Neural cell (in vitro differentiated cells): ENCODE data around the gene SSBP2. TPM values are rescaled to one million over a fixed set of nuclear protein-coding genes. Genes with fewer than 3 reads are reported as not detected.

Source experiments
- H2AFZ ChIP-seq: fragments of 200-600, 300-800 bp; sonication (generic), shearing (Covaris generic); 2 replicates; pipeline ENCODE4 v1.6.0; 2014; ENCODE audit warnings: low read depth, mild to moderate bottlenecking, antibody characterized with exemption, low read length, moderate library complexity
- H3F3A ChIP-seq: fragments of 200-600 bp; shearing (Covaris generic); 2 replicates; pipeline ENCODE4 v1.6.1; 2016; ENCODE audit warnings: mild to moderate bottlenecking, moderate library complexity, mixed read lengths, antibody characterized with exemption, low read length; ENCODE audit not compliant: insufficient read depth, poor library complexity, severe bottlenecking
- H3K27ac ChIP-seq: fragments of 200-600, 300-800 bp; sonication (generic), shearing (Covaris generic); 2 replicates; pipeline ENCODE4 v1.5.1; 2014; ENCODE audit warnings: mild to moderate bottlenecking, low read length, moderate library complexity
- H3K27me3 ChIP-seq: fragments of 300-800, 200-600 bp; sonication (generic), shearing (Covaris generic); 2 replicates; pipeline ENCODE4 v1.6.0; 2014; ENCODE audit warnings: mild to moderate bottlenecking, low read depth, low read length, moderate library complexity; ENCODE audit not compliant: insufficient read depth
- H3K36me3 ChIP-seq: fragments of 300-800, 200-600 bp; sonication (generic), shearing (Covaris generic); 2 replicates; pipeline ENCODE4 v1.5.1; 2014; ENCODE audit warnings: mild to moderate bottlenecking, antibody characterized with exemption, low read length, moderate library complexity; ENCODE audit not compliant: insufficient read depth
- H3K4me2 ChIP-seq: fragments of 300-800, 200-600 bp; sonication (generic), shearing (Covaris generic); 2 replicates; pipeline ENCODE4 v1.6.0; 2014; ENCODE audit warnings: mild to moderate bottlenecking, low read length
- H3K4me3 ChIP-seq: fragments of 300-800, 200-600 bp; sonication (generic), shearing (Covaris generic); 2 replicates; pipeline ENCODE4 v1.5.1; 2014; ENCODE audit warnings: mild to moderate bottlenecking, low read length, moderate library complexity
- H3K79me2 ChIP-seq: fragments of 200-600 bp; shearing (Covaris generic); replicated peaks from 2 replicates; pipeline ENCODE4 v1.6.0; 2014; ENCODE audit warnings: mild to moderate bottlenecking, low read length, moderate library complexity; ENCODE audit not compliant: insufficient read depth
- H3K9ac ChIP-seq: fragments of 300-800, 200-600 bp; sonication (generic), shearing (Covaris generic); 2 replicates; pipeline ENCODE4 v1.6.1; 2016; ENCODE audit warnings: mild to moderate bottlenecking, low read length, mixed read lengths
- H3K9me2 ChIP-seq: fragments of 200-600 bp; shearing (Covaris generic); 2 replicates; pipeline ENCODE4 v1.6.1; 2016; ENCODE audit warnings: mild to moderate bottlenecking, low read length, mixed read lengths; ENCODE audit not compliant: insufficient read depth
- H3K9me3 ChIP-seq: fragments of 200-600, 300-800 bp; sonication (generic), shearing (Covaris generic); 2 replicates; pipeline ENCODE4 v1.6.1; 2016; ENCODE audit warnings: mild to moderate bottlenecking, mixed run types, low read length, moderate library complexity, mixed read lengths
- H4K20me1 ChIP-seq: fragments of 200-600 bp; shearing (Covaris generic); 2 replicates; pipeline ENCODE4 v1.6.1; 2016; ENCODE audit warnings: mild to moderate bottlenecking, mixed run types; ENCODE audit not compliant: insufficient read depth
- EZH2 ChIP-seq: fragments of 200-600, 300-800 bp; shearing (Covaris generic), sonication (generic); IDR thresholded peaks from 2 replicates; pipeline ENCODE4 v1.6.1; 2014; ENCODE audit warnings: antibody characterized with exemption, low read length, borderline replicate concordance, mild to moderate bottlenecking; ENCODE audit not compliant: insufficient read depth, poor library complexity, severe bottlenecking
- MXI1 ChIP-seq: fragments of 450-650 bp; conservative IDR thresholded peaks from 2 replicates; pipeline ENCODE4 v1.6.1; 2014; ENCODE audit warnings: antibody characterized with exemption, mild to moderate bottlenecking; ENCODE audit not compliant: poor library complexity, severe bottlenecking
- POLR2AphosphoS5 ChIP-seq: IDR thresholded peaks from 2 replicates; pipeline ENCODE4 v1.6.1; 2012
- RAD21 ChIP-seq: fragments of 450-650 bp; conservative IDR thresholded peaks from 2 replicates; pipeline ENCODE4 v1.6.1; 2014; ENCODE audit warnings: antibody characterized with exemption, mild to moderate bottlenecking, moderate library complexity
- REST ChIP-seq: IDR thresholded peaks from 2 replicates; pipeline ENCODE4 v1.6.1; 2012; ENCODE audit warnings: borderline replicate concordance
- SMC3 ChIP-seq: fragments of 450-650 bp; conservative IDR thresholded peaks from 2 replicates; pipeline ENCODE4 v1.6.1; 2014; ENCODE audit warnings: antibody characterized with exemption, mild to moderate bottlenecking, moderate library complexity; ENCODE audit not compliant: poor library complexity
- TAF1 ChIP-seq: IDR thresholded peaks from 2 replicates; pipeline ENCODE4 v1.6.1; 2012; ENCODE audit warnings: low read depth
- polyA plus RNA-seq: library from polyadenylated mRNA; depleted of rRNA; stranded (reverse); fragments of >200 nt; gene quantifications from 2 replicates; pipeline ENCODE4 v1.2.3, GENCODE V29; 2014
- TF ChIP-seq, protein P1 (sequence below): fragments of 450-650 bp; IDR thresholded peaks from 2 replicates; pipeline ENCODE4 v1.5.1; 2014; ENCODE audit warnings: antibody characterized with exemption, mild to moderate bottlenecking, moderate library complexity; ENCODE audit not compliant: poor library complexity, severe bottlenecking

The SSBP2 gene
- polyA plus RNA-seq, 1 donor from 2014 or later = 128 TPM

- no peaks in the 10 kb centered on the region for H3K9me2 ChIP-seq
- no peaks in the 10 kb centered on the region for H3K9me3 ChIP-seq
- no peak overlapping the region for H2AFZ ChIP-seq
- H3K79me2 ChIP-seq = no peaks in the 10 kb centered on the region
- H3K4me3 ChIP-seq = peak overlapping the region; percentile 21
- peak overlapping the region; percentile 23 for H3K27ac ChIP-seq
- H3K9ac ChIP-seq = no peak overlapping the region
- H4K20me1 ChIP-seq = no peaks in the 10 kb centered on the region
- no peaks in the 10 kb centered on the region for H3K36me3 ChIP-seq
- H3K4me2 ChIP-seq = no peak overlapping the region
- TF ChIP-seq RAD21 (no peak), TAF1 (no peak), POLR2AphosphoS5 (no peak), MXI1 (no peak)
- TF ChIP-seq, protein P1, sequence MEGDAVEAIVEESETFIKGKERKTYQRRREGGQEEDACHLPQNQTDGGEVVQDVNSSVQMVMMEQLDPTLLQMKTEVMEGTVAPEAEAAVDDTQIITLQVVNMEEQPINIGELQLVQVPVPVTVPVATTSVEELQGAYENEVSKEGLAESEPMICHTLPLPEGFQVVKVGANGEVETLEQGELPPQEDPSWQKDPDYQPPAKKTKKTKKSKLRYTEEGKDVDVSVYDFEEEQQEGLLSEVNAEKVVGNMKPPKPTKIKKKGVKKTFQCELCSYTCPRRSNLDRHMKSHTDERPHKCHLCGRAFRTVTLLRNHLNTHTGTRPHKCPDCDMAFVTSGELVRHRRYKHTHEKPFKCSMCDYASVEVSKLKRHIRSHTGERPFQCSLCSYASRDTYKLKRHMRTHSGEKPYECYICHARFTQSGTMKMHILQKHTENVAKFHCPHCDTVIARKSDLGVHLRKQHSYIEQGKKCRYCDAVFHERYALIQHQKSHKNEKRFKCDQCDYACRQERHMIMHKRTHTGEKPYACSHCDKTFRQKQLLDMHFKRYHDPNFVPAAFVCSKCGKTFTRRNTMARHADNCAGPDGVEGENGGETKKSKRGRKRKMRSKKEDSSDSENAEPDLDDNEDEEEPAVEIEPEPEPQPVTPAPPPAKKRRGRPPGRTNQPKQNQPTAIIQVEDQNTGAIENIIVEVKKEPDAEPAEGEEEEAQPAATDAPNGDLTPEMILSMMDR = no peak
- no peaks in the 10 kb centered on the region for H3K27me3 ChIP-seq
- H3F3A ChIP-seq = no peaks in the 10 kb centered on the region
Observed at GRCh38 chr5:81778642-81779041, 27.7 kb upstream of the SSBP2 start.

DNA sequence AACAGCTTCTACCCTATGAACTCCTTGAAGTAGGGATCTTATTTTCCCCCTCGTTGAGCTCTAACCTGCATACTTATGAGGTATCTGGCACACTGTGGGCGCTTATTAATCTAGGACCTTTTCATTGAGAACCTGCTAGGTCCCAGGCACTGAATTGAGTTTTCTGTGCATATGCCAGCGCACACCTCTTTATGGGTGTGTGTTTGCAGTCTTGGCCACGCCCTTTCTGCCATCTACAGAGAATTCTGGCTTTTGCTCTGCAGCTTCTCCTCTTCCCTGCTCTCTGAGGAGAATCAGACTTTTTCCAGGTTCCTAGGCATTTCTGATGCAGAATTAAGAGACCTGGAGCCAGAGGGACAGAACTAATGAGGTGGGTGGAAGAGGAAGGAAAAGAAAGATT, 25.4 kb upstream of the SSBP2 start:
- Histone ChIP-seq H4K20me1 (no peaks in the 10 kb centered on the region), H3K9ac (no peak overlapping the region), H3F3A (no peaks in the 10 kb centered on the region), H2AFZ (no peak overlapping the region), H3K27ac (no peak overlapping the region), H3K79me2 (no peaks in the 10 kb centered on the region), H3K36me3 (no peaks in the 10 kb centered on the region), H3K4me2 (no peak overlapping the region), H3K4me3 (no peak overlapping the region), H3K9me3 (no peaks in the 10 kb centered on the region), H3K9me2 (no peaks in the 10 kb centered on the region), H3K27me3 (no peaks in the 10 kb centered on the region)
- TF ChIP-seq, protein P1 = no peak
- TF ChIP-seq RAD21 (no peak), SMC3 (no peak), EZH2 (no peak), REST (no peak), TAF1 (no peak), POLR2AphosphoS5 (no peak)
